GM12891 (cell line): ENCODE data around the gene SRCIN1.

Source experiments
- DNase-seq: peaks from one replicate; pipeline ENCODE4 v3.0.0; 2011; ENCODE audit warnings: low spot score; ENCODE audit not compliant: insufficient read length
- FAIRE-seq: peaks from 2 replicates; lab custom pipeline; 2011; peaks lifted over from hg19 to GRCh38; lab: Jason Lieb, UNC
- PAX5 ChIP-seq: IDR thresholded peaks from 2 replicates; pipeline ENCODE4 v1.6.1; 2011; ENCODE audit warnings: low read length, moderate library complexity, mild to moderate bottlenecking; ENCODE audit not compliant: insufficient read depth, severe bottlenecking
- POLR2A ChIP-seq: IDR thresholded peaks from 2 replicates; pipeline ENCODE4 v1.6.1; 2011; ENCODE audit warnings: low read depth, low read length, control low read depth
- POLR2AphosphoS5 ChIP-seq: IDR thresholded peaks from 2 replicates; pipeline ENCODE4 v1.6.1; 2011; ENCODE audit warnings: low read depth, low read length, control low read depth
- POU2F2 ChIP-seq: IDR thresholded peaks from 2 replicates; pipeline ENCODE4 v1.6.1; 2011; ENCODE audit warnings: low read depth, mild to moderate bottlenecking, control low read depth, low read length, moderate library complexity
- SPI1 ChIP-seq: IDR thresholded peaks from 2 replicates; pipeline ENCODE4 v1.6.1; 2011; ENCODE audit warnings: low read depth, low read length, control low read depth
- TAF1 ChIP-seq: IDR thresholded peaks from 2 replicates; pipeline ENCODE4 v1.6.1; 2011; ENCODE audit warnings: low read depth, low read length, control low read depth

The SRCIN1 gene

GRCh38 chr17:38604479-38605403, 1.0 kb downstream of the SRCIN1 start:
- DNase-seq (no peak), FAIRE-seq (no peak)
- no peak for TF ChIP-seq POLR2A
- TF ChIP-seq TAF1: no peak
- no peak for TF ChIP-seq POU2F2
- TF ChIP-seq PAX5: no peak
- no peak for TF ChIP-seq POLR2AphosphoS5
- TF ChIP-seq SPI1: no peak

GRCh38 chr17:38603786-38604478, 1.8 kb downstream of the SRCIN1 start:
- DNase-seq (no peak), FAIRE-seq (no peak)
- no peak for TF ChIP-seq SPI1
- TF ChIP-seq PAX5: no peak
- no peak for TF ChIP-seq POU2F2
- no peak for TF ChIP-seq POLR2AphosphoS5
- TF ChIP-seq POLR2A: no peak
- TF ChIP-seq TAF1: no peak

- TF ChIP-seq PAX5 (no peak), POLR2AphosphoS5 (no peak), SPI1 (no peak), POLR2A (no peak), POU2F2 (no peak), TAF1 (no peak)
- DNase-seq (no peak), FAIRE-seq (no peak)
Measured at GRCh38 chr17:38602956-38603785, 2.6 kb downstream of the SRCIN1 start.

GRCh38 chr17:38602453-38602852, 3.3 kb downstream of the SRCIN1 start:
- DNase-seq (no peak), FAIRE-seq (no peak)
- TF ChIP-seq POU2F2 (no peak), POLR2A (no peak), POLR2AphosphoS5 (no peak), TAF1 (no peak), SPI1 (no peak)

DNA sequence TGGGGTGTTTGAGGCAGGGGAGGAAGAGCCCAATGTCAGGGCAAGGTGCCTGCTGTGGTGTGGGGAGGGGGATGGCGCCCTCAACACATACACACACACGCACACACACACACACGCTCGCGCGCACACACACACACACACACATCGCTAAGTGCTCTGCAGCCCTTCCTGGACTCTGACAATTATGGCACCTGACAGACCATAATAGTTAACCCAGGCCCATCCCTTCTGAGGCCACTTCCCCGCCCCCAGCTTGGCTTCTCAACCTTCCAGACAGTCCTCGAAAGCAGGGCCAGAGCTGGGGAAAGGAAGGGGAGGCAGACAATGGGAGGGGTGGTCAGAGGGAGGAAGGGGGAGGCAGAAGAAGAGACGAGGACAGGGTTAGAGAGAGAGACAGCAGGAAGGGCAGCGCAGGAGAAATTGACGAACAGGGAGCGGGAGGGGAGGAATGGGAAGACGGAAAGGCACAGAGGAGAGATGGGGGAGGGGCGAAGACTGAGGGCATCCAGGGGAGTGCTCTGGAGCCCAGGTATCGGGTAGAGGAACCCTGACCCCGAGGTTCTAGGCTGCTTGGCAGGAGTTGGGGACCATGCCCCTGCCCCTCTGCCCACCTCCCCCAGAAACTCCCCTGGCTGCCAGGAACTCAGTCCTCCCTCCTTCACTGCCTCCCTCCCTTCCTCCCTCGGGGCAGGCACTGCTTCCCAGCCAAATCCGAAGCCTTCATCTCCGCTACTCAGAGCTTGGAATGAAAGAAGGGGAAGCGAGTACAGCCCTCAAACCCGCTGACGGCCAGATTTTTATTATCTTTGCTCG, 4.0 kb downstream of the SRCIN1 start:
- TF ChIP-seq PAX5: no peak
- no peak for TF ChIP-seq TAF1
- no peak for TF ChIP-seq POU2F2
- no peak for TF ChIP-seq SPI1
- TF ChIP-seq POLR2AphosphoS5: no peak
- TF ChIP-seq POLR2A: no peak
- no peak for FAIRE-seq
- no peak for DNase-seq

GRCh38 chr17:38600906-38601305, 4.8 kb downstream of the SRCIN1 start:
- FAIRE-seq: no peak
- TF ChIP-seq POLR2AphosphoS5 (no peak), POU2F2 (no peak; the same call in 1 of the 2 replicates), PAX5 (no peak), POLR2A (no peak), SPI1 (no peak), TAF1 (no peak)
- DNase-seq: no peak

DNA sequence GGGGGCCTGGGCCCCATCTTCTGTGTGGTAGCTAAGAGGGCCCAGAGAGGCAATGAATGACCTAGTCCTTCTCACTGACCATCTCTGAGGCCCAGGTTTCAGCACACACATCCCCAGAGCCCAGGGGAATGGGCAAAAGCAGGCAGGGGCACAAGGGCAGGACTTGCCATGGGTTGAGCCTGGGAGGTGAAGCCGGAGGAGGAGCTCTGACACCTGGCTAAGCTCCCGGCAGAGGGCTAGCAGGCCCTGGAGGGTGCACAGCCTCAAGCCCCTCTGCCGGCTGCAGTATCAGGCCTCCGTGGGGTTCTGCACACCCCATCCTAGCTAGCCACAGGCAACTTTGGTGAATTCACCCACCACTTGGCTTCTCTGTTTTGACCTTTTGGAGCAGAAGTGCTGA, 5.3 kb downstream of the SRCIN1 start:
- no peak for FAIRE-seq
- no peak for DNase-seq
- TF ChIP-seq POLR2A (no peak), SPI1 (no peak), POU2F2 (no peak), PAX5 (no peak), POLR2AphosphoS5 (no peak), TAF1 (no peak)

GRCh38 chr17:38599398-38599856, 6.3 kb downstream of the SRCIN1 start:
- no peak for FAIRE-seq
- DNase-seq: no peak
- no peak for TF ChIP-seq POU2F2
- no peak for TF ChIP-seq POLR2A
- TF ChIP-seq POLR2AphosphoS5: no peak
- TF ChIP-seq TAF1: no peak
- no peak for TF ChIP-seq SPI1
- no peak for TF ChIP-seq PAX5

- FAIRE-seq (no peak), DNase-seq (no peak)
- TF ChIP-seq POLR2A: no peak
- TF ChIP-seq SPI1: no peak
- no peak for TF ChIP-seq PAX5
- no peak for TF ChIP-seq TAF1
- no peak for TF ChIP-seq POU2F2
- TF ChIP-seq POLR2AphosphoS5: no peak
Measured at GRCh38 chr17:38598995-38599394, 6.8 kb downstream of the SRCIN1 start.
